MCF 10A (cell line): ENCODE results near the gene LYRM2. TPM values are rescaled to one million over a fixed set of nuclear protein-coding genes. Genes with fewer than 3 reads are reported as not detected.

Source experiments
- BruUV-seq: library from RNA; stranded (reverse); fragments of 400-500 nt; replicated peaks from 2 replicates; lab custom pipeline; 2021; lab: Mats Ljungman, UMichigan
- CTCF ChIA-PET: fragments of 300-600 bp; sonication (Branson Sonifier 250); formaldehyde crosslinking; extraction: SDS; loops from one replicate; lab custom pipeline; 2021; ENCODE audit warnings: antibody characterized with exemption, inconsistent platforms; lab: Yijun Ruan, JAX
- POLR2A ChIA-PET: fragments of 300-600, 350-650 bp; sonication (Branson Sonifier 250); formaldehyde crosslinking; extraction: SDS; loops from one replicate; lab custom pipeline; 2020; ENCODE audit warnings: antibody characterized with exemption, inconsistent platforms; lab: Yijun Ruan, JAX
- DNase-seq: peaks from one replicate; pipeline ENCODE4 v3.0.0-alpha.2; 2018; ENCODE audit not compliant: unreplicated experiment
- H3K27ac Mint-ChIP-seq: one replicate; pipeline ENCODE4 v1.8.0; 2022; ENCODE audit warnings: mild to moderate bottlenecking, low read depth, mixed read lengths; ENCODE audit not compliant: unreplicated experiment
- H3K27me3 Mint-ChIP-seq: one replicate; pipeline ENCODE4 v1.8.0; 2022; ENCODE audit warnings: mixed read lengths; ENCODE audit not compliant: insufficient read depth, unreplicated experiment
- H3K36me3 Mint-ChIP-seq: one replicate; pipeline ENCODE4 v1.8.0; 2022; ENCODE audit warnings: mild to moderate bottlenecking, moderate library complexity, mixed read lengths; ENCODE audit not compliant: insufficient read depth, unreplicated experiment
- H3K4me1 Mint-ChIP-seq: one replicate; pipeline ENCODE4 v1.8.0; 2022; ENCODE audit warnings: mixed read lengths; ENCODE audit not compliant: insufficient read depth, unreplicated experiment
- H3K4me3 Mint-ChIP-seq: one replicate; pipeline ENCODE4 v1.8.0; 2022; ENCODE audit warnings: mild to moderate bottlenecking, moderate library complexity, mixed read lengths; ENCODE audit not compliant: unreplicated experiment
- H3K9me3 Mint-ChIP-seq: one replicate; pipeline ENCODE4 v1.8.0; 2022; ENCODE audit warnings: mixed read lengths; ENCODE audit not compliant: unreplicated experiment
- CTCF ChIP-seq: fragments of 200-600 bp; IDR thresholded peaks from one replicate; pipeline ENCODE4 v1.8.0; 2022; ENCODE audit warnings: antibody characterized with exemption, mild to moderate bottlenecking; ENCODE audit not compliant: unreplicated experiment
- intact Hi-C: fragments of 100-400 bp; cut with micrococcal nuclease; formaldehyde crosslinking; loops from 2 replicates; pipeline ENCODE4 v1.14.1; 2022
- total RNA-seq: library from RNA; stranded (reverse); gene quantifications from 2 replicates; pipeline ENCODE4 v1.2.3, GENCODE V29; 2022

LYRM2 gene
- total RNA-seq, 1 experiment from 2014 or later = 41.1 TPM

GRCh38 chr6:89542081-89542857 lies 96.3 kb downstream of the LYRM2 start:
- peaks cover 58% of the 10 kb centered on the region for H3K27me3 Mint-ChIP-seq
- H3K36me3 Mint-ChIP-seq = no peaks in the 10 kb centered on the region
- no peak overlapping the region for H3K27ac Mint-ChIP-seq
- no peak overlapping the region for H3K4me3 Mint-ChIP-seq
- DNase-seq = no peak
- no peak for TF ChIP-seq CTCF
- POLR2A ChIA-PET = no interaction called here
- CTCF ChIA-PET = interaction anchor here (0.5 kb wide), 1 partner anchor 69 kb away, joined by 6 read pairs; no protein-coding TSS in a partner anchor
- no peaks in the 10 kb centered on the region for H3K9me3 Mint-ChIP-seq
- intact Hi-C loops = no loop called here
- no TSS peak for BruUV-seq
- H3K4me1 Mint-ChIP-seq = no peaks in the 10 kb centered on the region

GRCh38 chr6:89539779-89540178 lies 98.8 kb downstream of the LYRM2 start:
- POLR2A ChIA-PET = interaction anchor here (0.7 kb wide), 1 partner anchor 955 kb away, joined by 3 read pairs; no protein-coding TSS in a partner anchor

GRCh38 chr6:89536231-89536630 lies 102.3 kb downstream of the LYRM2 start:
- Mint-ChIP-seq H3K4me1 (no peaks in the 10 kb centered on the region), H3K4me3 (no peak overlapping the region), H3K36me3 (no peaks in the 10 kb centered on the region), H3K9me3 (no peaks in the 10 kb centered on the region), H3K27ac (no peak overlapping the region), H3K27me3 (peaks cover 82% of the 10 kb centered on the region)
- POLR2A ChIA-PET = no interaction called here
- intact Hi-C loops = no loop called here
- BruUV-seq = no TSS peak
- DNase-seq = no peak
- CTCF ChIA-PET = no interaction called here
- TF ChIP-seq CTCF = no peak

More at GRCh38 chr6:89539779-89540178, 98.8 kb downstream of the LYRM2 start:
- Mint-ChIP-seq H3K4me1 (no peaks in the 10 kb centered on the region), H3K27me3 (peaks cover 78% of the 10 kb centered on the region), H3K4me3 (no peak overlapping the region), H3K27ac (no peak overlapping the region), H3K36me3 (no peaks in the 10 kb centered on the region), H3K9me3 (no peaks in the 10 kb centered on the region)
- CTCF ChIA-PET = interaction anchor here (0.6 kb wide), 2 partner anchors 14 to 108 kb away, joined by 3 read pairs; no protein-coding TSS in a partner anchor
- intact Hi-C loops = no loop called here
- no peak for DNase-seq
- no TSS peak for BruUV-seq
- no peak for TF ChIP-seq CTCF

GRCh38 chr6:89530982-89531381 lies 107.6 kb downstream of the LYRM2 start:
- no peaks in the 10 kb centered on the region for H3K36me3 Mint-ChIP-seq
- no peak overlapping the region for H3K27ac Mint-ChIP-seq
- H3K4me3 Mint-ChIP-seq = no peak overlapping the region
- CTCF ChIA-PET = no interaction called here
- intact Hi-C loops = no loop called here
- H3K9me3 Mint-ChIP-seq = no peaks in the 10 kb centered on the region
- H3K27me3 Mint-ChIP-seq = peaks cover 44% of the 10 kb centered on the region
- H3K4me1 Mint-ChIP-seq = no peaks in the 10 kb centered on the region
- BruUV-seq = no TSS peak
- no peak for TF ChIP-seq CTCF
- DNase-seq = no peak
- POLR2A ChIA-PET = no interaction called here
